Ovary (tissue), 3 donors: ENCODE results near the gene CHSY3.

ENCODE experiments used
- CTCF ChIP-seq, 3 donors: fragments of 450-650 bp in 2 of 3; fragments of 200-600 bp in 1 of 3; IDR thresholded peaks; one replicate each; pipeline versions ENCODE4 v1.5.1 to v1.8.0; 2016 to 2022; ENCODE audit warnings: antibody characterized with exemption in 3 of 3, mild to moderate bottlenecking in 1 of 3
- EP300 ChIP-seq: sonication (generic); formaldehyde crosslinking; IDR thresholded peaks from one replicate; pipeline ENCODE4 v1.6.1; 2017; ENCODE audit warnings: antibody characterized with exemption
- donor health status: DM: no; HTN: no; CAD: no.

- TF ChIP-seq CTCF (IDR thresholded peaks at IDR 0.05) = no peak
- no peak for TF ChIP-seq EP300
Measured at GRCh38 chr5:130136300-130136699, 232.0 kb downstream of the CHSY3 start.
